ENCODE measurements around the gene MYL12B.

Gene MYL12B

DNA sequence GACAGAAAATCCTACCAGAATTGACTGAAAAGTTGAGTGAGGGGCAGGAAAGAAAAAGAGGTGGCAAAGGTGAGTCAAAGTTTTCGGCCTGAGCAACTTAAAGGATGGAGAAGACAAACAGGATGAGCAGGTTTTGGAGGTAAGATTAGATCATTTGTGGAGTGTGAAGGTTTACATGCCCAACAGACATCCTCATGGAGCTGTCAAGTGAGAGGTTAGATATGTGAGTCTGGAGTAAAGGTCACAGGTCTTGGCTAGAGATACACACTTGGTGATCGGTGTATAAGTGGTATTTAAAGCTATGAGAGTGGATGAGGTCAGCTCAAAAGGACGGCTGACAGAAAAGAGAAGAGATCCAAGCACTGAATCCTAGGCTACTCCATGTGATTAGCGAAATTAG, 25.5 kb upstream of the MYL12B start:
- DNase-seq, result no peak

DNA sequence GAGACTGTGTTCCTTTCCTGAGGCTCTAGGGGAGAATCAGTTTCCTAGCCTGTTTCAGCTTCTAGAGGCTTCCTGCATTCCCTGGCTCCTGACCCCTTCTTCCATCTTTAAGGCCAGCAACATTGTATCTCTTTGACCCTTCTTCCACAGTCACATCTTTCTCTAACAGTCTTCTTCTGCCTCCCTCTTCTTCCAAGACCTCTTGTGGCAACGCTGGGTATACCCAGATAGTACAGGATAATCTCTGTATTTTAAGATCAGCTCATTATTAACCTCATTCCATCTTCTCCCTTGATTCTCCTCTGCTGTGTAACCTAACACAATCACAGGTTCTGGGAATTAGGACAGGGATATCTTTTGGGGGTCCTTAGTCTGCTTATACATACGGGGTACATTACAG, 23.2 kb upstream of the MYL12B start:
- DNase-seq, result no peak

DNA sequence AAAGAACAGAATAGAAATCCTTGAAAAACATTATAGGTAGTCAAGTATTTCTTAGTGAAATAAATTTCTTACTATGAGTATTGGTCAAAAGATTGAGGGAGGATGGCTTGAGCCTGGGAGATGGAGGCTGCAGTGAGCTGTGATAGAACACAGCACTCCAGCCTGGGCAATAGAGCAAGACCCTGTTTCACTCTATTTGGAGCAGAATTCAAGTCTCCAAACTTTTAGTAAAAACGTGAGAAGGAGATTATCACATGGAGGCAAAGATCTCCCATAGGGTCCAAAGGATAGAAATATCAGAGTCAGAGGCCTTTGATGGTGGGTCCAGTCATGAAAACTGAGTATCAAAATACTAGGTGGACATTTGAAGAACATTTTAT, 16.8 kb upstream of the MYL12B start:
- DNase-seq, result no peak

DNA sequence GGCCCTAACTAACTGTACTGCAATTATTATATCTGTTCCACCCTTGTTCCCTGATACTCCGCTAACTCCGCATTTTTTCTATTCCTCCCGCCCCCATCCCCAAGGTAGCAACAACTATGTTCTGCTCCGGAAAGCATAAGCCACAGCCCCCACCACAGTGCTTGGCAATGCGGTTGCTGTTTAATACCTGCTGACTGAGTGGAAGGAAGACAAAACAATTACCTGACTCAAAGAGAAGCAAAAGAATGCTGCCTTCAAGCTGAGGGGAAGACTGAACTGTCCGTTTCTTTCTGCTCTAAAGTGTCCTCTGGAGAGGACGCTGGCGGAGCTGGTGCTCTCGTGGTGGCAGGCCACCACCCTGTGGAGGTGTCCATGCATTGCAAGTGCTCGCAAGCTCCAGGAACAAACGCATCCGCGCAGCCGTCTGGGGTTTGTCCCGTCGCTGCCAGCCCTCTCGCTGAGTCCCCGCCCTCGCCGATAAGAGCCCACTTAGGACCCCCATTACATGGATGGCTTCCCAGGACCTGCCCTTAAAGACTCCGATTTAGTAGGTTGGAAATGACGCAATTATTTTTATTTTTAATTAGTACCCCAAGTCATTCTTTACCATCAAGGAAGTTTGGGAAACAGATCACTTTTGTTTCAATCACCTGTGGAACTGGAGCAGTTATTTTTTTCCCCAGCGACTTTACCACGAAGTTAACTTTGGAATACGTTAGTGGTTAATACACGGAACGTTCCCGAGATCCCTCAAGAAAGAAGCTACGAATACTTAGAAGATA, 15.9 kb upstream of the MYL12B start:
- DNase-seq, result peak; percentile 88

DNA sequence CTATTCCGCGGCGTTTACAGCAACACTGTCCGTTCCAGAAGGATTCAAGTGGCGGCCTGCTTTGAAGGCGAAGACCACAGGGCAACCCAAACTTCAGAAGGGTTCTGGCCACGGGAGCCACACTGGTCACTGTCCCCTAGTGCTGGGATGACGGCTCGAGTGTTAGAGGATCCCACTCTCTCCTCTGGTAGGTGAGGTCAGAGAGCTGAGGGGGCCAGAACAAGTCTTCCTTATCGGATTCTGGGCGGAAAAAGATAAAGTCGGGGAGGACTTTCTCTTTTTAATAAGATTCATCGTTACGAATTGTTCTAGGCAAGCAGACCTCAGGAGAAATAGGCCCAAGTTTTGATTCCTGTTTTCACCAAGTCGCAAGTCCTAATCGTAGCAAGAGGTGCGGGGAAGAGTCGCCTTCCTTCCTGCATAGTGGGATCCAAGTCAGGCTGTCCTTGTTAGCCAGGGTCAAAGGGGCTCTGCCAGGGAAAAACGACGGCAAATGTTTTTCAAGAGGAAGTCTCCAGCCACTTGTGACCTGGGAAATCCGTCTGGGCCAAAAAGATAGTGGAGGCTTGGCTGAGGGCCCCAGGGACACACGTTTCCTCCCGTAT, 15.2 kb upstream of the MYL12B start:
- DNase-seq, result peak; percentile 48

DNA sequence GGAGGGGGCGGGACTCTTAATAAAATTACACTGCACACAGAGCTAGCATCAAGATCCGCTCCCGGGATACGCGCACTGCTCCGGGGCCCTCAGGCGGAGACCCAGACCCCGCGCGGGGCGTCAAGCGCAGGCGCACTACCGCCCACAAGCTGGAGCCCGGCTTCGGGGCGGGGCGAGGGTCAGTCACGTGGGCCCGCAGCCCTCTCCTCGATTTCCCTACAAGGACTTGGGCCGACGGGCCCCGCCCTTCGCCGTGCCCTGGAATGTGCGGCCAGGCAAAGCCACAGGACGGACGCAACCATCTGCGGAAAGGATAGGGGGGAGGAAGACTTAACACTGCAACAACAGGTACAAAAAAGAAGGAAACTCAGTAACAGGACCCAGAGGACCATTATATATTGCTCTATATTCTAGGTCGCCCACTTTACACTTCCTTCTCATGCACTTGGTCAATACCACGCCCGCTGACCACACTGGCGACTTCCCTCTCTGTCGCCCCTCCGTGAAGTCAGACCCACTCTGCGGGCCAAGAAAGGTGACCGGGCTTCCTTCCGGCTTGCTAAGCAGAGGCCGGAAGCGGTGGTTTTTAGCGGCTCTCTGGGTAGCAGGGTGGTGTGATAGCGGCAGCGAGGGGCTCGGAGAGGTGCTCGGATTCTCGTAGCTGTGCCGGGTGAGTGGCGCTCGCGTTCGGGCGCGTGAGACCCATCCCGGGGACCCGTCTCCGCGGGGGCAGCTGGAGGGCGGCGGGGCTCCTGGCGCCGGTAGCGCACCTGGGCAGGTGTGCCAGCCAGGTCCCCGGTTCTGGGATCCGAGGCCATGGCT, 14.5 kb upstream of the MYL12B start, which contains the start of gene MYL12A:
Gene MYL12A (plus strand): TSS at position 562 of the 822 bp plus-strand sequence. CDS start 5,447 bp downstream, outside the sequence.
- peak; percentile 99 for DNase-seq

DNA sequence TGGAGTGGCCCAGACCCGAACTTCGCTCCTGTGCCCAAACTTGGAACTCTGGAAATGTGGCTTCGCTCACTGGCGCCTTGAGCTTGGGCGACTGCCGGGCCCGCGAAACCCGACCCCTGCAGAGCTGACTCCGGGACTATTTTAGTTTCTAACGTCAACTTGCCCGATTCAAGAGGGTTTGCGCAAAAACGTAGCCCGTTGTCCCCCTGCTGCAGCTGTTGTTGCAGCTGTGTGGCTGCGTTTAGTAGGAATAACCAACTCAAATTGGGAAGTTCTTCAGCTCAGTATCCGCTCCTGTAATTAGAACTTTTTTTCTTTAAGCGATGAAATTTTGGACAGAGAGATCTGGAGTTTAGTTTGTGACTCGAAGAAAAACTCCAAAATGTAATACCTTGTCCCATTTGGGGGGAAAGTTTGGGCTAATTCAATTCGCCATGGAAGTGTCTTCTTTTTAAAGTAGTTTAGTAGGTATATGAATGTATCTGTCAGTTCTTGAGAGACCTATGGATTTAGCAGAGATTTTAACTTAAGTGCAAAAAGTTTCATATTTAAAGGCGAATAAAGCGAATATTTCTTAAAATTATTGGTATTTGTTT, 13.8 kb upstream of the MYL12B start:
- DNase-seq, result no peak

DNA sequence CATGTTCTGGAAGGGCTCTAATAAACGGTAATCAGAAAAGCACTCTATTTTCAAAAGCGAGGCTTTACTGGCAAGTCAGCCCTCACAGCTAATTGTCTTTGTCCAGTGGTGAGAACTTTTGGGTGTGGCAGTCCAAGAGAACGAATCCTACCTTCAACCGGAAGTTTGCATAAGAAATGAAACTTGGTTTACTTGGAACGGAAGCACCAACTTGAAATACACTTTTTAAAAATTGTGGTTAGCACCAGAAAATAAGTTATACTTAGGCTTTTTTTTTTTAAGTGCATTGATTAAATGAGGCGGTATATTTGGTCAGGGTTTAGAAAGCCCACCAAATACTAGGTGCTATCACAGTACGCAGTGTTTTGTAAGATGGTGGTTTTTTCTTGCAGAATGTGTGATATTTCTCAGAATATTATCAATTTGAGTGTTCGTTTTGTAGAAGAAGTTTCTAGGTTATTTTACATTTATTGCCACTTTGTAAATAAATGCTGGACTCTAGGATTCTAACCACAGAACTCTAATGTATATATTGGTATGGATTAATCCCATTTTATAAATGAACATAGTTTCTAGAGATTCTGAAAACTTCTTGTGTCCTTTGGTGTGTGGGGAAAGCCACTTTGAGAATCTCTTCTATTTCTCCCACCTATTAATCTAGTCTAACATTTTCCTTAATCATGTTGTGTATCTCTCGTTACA, 13.1 kb upstream of the MYL12B start:
- DNase-seq, result no peak

DNA sequence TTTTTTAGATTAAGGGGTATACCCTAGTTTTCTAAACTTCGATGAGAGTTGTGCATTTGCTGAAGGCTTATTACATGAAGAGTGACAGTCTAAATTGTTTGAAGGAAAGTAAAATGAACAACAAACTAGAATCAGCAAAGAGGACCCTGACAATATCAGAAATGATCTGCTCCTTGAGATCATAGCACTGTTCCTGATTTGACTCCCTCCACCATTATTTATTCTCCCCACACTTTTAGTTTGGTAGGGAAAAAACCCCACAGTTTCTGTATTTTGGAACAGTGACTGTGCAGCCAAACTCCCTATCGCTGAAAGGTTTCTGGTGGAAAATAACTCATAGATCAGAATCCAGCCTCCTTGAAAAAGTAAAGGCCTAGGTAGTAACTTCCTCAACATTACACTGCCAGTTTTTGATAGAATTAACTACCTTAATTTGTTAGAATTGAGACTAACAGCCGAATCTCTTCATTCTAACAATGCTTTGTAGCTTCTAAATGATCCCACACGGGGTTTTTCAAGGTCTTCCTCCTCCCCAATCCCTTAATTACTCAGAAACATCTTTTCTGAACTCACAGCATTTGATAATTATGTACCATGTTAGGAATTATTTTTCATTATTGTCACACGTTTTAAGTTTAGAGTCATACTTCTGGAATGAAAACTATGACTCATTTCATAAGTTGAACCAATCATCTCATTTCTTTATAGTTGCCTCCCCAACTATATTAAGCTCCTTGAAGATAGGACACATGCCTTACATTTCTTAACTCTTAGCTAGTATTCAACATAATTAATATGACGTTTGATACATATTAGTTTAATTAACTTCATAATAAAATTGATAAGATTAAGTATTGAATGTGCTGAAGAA, 11.5 kb upstream of the MYL12B start:
- no peak for DNase-seq

DNA sequence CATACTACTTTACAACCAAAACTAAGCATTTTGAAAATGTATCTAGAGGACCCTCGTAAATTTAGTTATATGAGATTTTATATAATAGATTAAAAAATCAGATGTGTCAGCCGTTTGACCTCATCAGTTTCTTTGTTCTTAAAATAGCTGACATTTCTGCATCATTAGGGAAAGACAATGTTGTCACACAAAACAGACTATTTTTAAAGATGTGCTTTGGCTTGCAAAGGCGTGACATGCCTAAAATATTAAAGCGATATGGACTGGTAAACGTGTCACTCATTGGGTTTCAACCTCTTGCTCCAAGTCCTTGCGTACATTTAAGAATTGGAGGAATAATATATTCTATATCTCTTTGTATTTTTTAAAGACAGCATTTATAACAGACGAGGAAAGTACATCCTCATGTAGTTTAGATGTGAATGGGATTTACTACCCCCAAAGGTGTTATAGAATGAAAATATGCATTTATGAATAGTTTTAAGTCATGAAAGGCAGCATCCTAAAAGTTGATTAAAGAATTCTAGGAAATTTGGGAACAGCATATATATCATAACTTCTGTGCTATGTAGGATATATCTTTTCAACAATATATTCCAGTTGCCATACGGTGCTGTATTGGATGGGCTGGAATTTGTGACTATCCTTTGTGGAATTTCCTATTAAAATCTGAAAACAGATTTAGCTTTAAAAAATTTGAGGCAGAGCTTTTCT, 10.5 kb upstream of the MYL12B start:
- no peak for DNase-seq

DNA sequence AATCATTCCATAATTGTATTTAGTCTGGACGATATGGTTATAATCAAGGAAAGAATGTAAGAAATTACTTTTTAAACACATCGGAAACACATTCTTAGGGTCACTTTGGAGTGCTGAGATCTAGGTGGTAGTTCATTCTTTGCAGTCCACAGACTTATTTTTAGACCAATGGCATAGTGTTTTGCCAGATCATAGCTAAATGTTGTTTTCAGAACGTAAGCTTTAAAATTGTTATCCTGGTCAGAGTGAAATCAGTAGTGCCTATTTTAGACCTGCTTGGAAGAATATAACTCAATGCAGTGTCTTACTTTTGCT, 10.0 kb upstream of the MYL12B start:
- DNase-seq, result no peak

DNA sequence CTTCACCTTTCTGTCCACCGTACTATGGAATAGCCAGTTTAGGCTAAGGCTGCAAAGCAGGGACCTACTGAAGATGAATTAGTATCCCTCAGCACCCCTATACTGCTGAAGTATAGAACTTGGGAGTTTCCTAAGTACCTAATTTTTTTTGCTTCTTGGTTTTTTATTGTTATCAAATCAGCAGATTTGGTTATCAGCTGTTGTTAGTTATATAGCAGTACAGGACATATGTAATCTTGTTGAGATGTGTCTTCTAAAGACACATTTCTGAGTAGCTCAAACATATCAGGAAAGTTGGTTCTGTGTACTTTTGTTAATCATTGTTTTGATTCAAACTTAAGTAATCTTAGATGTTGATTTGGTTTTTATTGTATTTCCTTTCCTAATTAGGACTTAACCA, 9.1 kb upstream of the MYL12B start:
- DNase-seq, result no peak

DNA sequence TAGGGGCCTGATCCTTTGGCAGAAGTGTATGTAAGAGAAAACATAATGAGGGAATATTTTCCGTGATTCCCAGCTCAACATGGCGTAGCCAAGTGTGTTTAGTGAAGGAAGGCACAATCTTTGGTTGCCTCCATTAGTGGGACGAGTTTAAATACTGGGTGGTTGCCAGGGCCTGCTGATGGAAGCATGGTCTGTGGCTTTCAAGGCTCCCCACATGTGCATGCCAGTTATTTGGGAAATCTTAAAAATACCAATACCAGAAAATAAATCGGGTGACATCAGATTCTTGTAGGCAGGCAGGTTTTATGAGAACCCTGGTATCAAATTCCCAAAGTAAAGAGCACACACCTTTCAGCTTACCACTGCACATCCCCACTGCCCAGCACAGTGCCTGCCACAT, 7.2 kb upstream of the MYL12B start:
- no peak for DNase-seq

DNA sequence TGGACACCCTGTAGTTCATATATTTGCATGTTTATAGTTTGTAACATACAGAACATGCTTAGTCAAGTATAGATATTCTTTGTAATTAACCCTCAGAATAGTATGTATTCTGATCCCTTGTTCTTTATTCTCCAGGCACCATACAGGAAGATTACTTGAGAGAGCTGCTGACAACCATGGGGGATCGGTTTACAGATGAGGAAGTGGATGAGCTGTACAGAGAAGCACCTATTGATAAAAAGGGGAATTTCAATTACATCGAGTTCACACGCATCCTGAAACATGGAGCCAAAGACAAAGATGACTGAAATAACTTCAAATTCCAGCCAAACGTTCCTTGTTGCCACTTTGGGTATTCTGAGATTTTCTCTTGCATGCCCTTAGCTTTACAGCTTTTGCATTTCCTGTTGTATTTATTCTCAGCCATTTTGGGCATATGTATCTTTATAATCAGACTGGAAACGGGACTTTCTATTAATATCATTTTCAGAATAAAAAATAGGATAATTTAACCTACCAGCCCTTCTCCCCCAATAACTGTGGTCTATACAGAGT, 6.2 kb upstream of the MYL12B start:
- DNase-seq, result no peak

DNA sequence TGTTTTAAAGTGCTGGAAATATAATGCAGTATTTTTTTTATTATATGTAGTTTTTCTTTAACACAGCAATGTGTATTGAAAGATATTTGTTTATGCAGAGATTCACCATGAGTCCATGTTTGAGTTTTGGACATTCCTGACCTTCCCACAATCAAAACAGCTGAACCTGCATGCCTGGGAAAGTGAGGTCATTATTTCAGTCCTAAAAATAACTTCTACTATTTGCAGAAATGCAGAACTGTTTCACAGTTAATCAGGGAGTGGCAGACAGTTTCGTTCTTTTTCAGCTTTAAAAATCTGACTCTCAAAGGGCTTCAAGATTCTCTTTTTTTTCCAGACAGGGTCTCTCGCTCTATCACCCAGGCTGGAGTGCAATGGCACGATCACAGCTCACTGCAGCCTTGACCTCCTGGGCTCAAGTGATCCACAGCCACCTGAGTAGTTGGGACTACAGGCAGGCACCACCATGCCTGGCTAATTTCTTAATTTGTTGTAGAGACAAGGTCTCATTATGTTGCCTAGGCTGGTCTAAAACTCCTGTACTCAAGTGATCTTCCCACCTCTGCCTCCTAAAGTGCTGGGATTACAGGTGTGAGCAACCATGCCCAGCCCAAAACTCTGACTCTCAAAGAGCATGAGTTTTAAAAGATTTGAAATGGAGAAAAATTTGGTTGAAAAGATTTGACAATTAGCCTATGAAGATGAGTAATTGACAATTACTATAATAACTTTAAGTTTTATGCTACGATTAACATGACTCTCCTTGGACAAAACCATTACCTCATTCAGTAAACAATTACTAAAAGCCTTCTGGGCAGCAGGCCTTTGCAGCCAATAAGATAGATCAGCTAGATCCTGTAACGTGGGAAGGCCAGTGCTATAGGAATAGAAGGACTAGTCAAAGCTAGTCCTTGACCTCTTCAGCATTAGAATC, 5.0 kb upstream of the MYL12B start:
- no peak for DNase-seq

DNA sequence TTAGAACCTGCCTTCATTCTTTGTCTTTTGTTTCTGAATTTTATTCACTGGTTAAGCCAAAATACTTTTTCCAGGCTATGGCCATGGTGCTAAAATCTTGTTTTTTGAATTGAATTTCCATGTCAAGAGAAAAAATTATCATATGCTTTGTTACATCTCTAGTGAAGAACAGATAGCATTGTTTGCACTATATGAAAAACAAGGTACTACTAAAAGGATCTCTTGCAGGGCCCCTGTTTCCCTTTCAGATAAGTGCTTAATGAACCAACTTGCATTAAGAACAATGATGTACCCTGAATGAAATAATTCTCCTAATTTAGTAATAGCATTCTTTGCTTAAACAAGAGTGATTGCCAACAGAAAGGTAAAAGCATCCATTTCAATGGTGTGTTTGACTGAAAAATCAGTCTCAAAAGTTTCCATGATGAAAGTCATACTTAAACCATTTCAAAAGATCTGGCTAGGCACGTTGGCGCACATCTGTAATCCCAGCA, 4.3 kb upstream of the MYL12B start:
- no peak for DNase-seq

DNA sequence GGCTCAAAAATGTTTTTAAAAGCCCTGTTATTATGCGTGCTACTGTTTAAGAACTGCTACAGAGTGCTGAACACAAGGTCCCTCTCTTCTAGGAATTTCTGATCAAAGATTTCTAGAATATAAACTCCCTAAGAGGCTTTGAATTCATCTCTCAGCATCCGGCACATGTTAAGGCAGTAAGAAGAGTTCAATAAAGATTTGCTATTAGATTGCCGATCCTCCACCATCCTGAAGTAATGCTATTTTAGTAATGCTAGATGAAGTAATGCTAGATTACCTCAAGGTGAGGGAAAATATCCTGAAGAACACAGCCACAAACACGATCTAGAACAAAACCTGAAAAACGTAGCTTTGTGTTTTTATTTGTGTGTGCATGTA, 949 bp upstream of the MYL12B start:
- DNase-seq, result no peak

DNA sequence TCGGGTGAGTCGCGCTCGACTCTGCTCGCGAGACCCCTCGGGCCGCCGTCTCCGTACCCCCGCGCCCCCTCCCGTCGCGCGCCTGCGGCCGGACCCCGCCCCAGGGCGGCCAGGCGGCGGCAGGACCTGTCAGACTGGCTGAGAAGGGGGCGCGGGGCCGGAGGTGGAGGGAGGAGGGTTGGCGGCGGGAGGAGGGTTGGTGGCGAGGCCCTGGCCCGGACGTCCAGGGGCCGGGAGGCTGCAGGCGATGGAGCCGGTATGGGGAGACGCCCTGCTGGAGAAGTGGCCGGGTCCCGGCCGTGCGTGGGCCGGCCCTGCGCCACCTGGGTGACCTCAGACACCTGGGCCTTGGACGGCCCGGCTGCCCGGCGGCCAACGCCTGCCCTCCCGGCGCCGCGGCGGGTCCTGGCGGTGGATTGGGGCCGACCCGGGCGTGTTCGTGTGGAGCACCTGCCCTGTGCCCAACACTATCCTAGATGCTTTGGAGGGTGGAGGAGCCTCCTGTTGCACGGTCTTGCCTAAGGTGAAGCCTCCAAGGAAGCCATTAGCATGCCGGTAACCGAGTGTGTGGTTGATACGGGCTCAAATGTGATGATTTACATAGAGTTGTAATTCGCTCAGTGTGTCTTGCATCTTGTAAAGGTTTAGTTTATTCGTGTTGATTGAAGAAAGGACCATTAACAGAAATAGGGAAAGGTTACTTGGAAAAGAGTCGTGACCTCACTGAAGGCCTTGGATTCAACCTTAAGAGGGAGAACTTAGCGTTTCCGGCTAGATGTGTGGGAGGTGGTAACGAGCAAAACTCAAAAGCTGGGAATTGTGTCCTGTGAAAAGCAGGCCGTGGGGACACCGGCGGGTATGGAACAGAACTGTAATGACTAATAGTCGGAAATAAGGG, 550 bp downstream of the MYL12B start:
- peak; percentile 55 for DNase-seq
